ENCODE results near the gene C4orf17. TPM values are rescaled to one million over a fixed set of nuclear protein-coding genes. Genes with fewer than 3 reads are reported as not detected.

C4orf17 gene
- not detected in 2 replicates for total RNA-seq

GRCh38 chr4:99510721-99511120 is at the start of gene C4orf17:
C4orf17 (plus strand) TSS chr4:99511021; CDS start chr4:99513082, 2,061 bp downstream.

DNA sequence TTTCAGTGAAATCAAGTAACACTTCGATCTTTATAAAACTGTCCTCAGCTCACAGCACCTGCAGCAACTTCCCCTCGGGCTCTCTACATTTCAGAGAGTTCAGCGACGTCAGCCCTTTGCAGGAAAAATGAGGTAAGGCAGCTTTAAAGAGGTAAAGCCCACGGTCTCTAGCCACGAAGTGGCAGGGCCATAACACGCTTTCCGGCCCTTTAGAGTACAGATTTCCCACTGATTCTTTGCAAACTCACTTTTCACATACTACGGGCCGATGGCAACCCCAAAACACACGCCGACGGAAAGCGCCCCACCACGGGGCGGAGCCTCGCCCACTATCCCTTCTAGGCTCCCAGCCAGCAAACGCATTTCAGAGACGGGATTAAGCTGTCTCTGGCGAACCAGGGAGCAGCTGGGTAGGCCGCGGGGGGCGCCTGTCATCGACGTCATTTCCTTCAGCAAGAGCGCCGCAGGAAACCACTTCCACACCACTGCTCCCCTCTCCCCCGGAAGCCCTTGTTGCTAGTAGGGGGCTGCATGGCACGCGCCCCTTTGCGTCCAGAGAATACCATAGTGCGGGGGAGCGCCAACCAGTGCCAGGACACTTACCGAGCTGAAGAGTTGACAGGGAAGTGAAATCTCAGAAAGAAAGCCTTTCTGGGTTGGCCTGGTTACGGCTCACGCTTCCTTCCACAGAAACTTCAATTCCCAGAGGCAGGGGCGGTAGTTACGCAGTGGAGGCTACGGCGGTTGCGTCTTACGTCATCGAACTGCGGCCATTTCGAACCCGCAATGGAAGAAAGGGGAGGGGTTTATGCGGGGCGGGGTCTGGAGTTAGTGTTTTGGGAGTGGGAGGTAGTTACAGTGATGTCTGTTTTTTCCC is 52.7 kb downstream of the C4orf17 start, which contains the start of gene TRMT10A:
TRMT10A (minus strand) TSS at position 730 of the 877 bp plus-strand sequence. CDS start 4,701 bp downstream, outside the sequence.

GRCh38 chr4:99574530-99575324 is 63.9 kb downstream of the C4orf17 start, which contains the start of gene MTTP:
MTTP (plus strand) TSS chr4:99574824; CDS start chr4:99574910, 86 bp downstream.

Other genes starting within 250 kb of the C4orf17 start
- gene ADH1A, start 220.0 kb upstream of the C4orf17 start, total RNA-seq = not detected in 2 replicates
- gene ADH1B, start 189.6 kb upstream of the C4orf17 start, total RNA-seq = not detected in 2 replicates
- not detected in 2 replicates for gene ADH1C, start 158.3 kb upstream of the C4orf17 start, total RNA-seq
- gene ADH7, start 75.7 kb upstream of the C4orf17 start, total RNA-seq = 13.6 and 14.7 TPM in 2 replicates
- 7.9 and 10.2 TPM in 2 replicates for gene TRMT10A, start 53.0 kb downstream of the C4orf17 start, total RNA-seq
- gene MTTP, start 63.8 kb downstream of the C4orf17 start, total RNA-seq = 0.28 TPM in 2 replicates
- not detected in 2 replicates for gene C4orf54, start 146.8 kb downstream of the C4orf17 start, total RNA-seq